ENCODE data around the gene TGFBR3. TPM values are rescaled to one million over a fixed set of nuclear protein-coding genes. Genes with fewer than 3 reads are reported as not detected.

TGFBR3 gene
- polyA plus RNA-seq, 4 donors: 0.45 to 20.0 (median 5.1) TPM

DNA sequence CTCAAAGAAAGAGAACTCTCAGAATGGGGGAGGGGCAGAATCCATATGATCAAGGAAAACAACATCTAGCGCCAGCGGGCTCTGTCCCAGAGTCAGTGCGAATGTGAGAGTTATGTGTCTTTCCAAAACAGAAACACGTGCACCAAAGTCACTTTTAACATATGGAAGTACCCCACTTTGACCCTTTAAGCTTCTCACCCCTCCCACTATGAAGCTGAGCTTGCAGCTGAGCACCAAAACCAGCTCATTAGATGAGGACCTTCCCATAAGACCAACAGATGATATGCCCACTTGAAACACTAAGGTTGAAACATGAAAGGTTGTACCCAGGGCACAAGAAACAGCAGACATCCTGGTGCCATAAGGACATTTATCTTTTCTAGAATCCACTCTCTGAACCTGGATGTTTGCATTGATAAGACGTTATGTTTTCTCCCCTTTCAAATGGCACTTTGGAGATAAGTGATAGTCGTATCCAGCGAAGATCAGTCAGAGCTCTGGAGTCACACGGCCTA, 171.0 kb downstream of the TGFBR3 start:
- Histone ChIP-seq H3K4me3 (ENCODE audit: low read depth in 1 of 3, low read length in 3 of 3) (no peak overlapping the region), H3K9me3 (ENCODE audit: control insufficient read depth in 2 of 2, insufficient read depth in 1 of 2, low read depth in 1 of 2, low read length in 1 of 2) (no peaks in the 10 kb centered on the region), H3K36me3 (ENCODE audit: control insufficient read depth in 3 of 3, insufficient read depth in 2 of 3, low read depth in 1 of 3, low read length in 3 of 3) (peaks cover 0 to 16% (median 0%) of the 10 kb centered on the region in 3 donors), H3K27ac (ENCODE audit: low read depth in 1 of 3, low read length in 2 of 3) (no peak overlapping the region), H3K27me3 (ENCODE audit: control insufficient read depth in 3 of 3, insufficient read depth in 3 of 3, low read length in 3 of 3) (no peaks in the 10 kb centered on the region), H3K4me1 (ENCODE audit: control insufficient read depth in 3 of 3, insufficient read depth in 2 of 3, low read depth in 1 of 3, low read length in 2 of 3) (peaks cover 0 to 4% (median 0%) of the 10 kb centered on the region in 3 donors)
- no peak for DNase-seq
- 77 to 87% (median 86%) methylated on average over 8 of the region's 8 CpGs for WGBS, 3 donors
- no peak for FAIRE-seq

DNA sequence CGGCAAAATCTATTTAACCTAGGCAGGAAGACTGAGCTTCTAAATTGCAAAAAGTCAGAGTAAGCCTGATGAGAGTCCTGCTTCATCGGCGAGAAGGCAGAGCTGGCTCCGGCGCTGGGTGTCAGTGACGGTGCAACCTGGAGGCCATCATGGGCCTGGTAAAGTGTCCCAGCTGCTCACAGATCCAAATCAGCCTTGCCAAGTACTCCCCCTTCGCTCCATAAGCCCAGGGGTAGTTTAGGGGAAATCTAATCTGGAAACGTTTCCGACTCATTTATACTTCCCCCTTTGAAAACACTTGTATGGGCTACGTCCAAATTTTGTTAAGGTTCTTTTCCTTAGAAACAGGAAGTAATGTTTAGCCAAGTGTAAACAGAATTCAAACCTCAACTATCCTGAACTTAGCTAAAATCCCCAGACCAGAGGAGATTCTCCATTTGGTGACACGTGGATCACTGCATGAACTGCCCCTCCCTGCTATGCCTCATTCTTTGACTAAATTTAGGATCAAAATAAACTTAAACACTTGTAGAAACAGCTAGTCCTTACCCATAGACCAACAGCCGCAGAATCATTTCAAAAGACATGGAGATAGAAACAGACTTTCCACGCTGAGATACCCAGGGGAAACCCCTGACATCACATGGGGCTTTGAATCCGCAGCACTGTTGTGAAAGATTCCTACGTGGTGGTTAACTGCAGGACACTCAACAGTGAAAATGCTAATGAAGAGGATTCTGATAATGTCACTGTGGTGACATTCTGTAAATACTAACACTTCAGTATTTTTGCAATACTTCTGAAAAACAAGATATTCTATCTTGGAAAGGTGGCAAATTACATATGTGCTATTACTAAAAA, 172.7 kb downstream of the TGFBR3 start:
- H3K27ac ChIP-seq (ENCODE audit: low read depth in 1 of 3, low read length in 2 of 3): peak overlapping the region in 2 of 3 donors; percentile 38 to 92
- H3K27me3 ChIP-seq (ENCODE audit: control insufficient read depth in 3 of 3, insufficient read depth in 3 of 3, low read length in 3 of 3): no peaks in the 10 kb centered on the region
- no peaks in the 10 kb centered on the region for H3K9me3 ChIP-seq (ENCODE audit: control insufficient read depth in 2 of 2, insufficient read depth in 1 of 2, low read depth in 1 of 2, low read length in 1 of 2)
- WGBS, 3 donors: 46 to 74% (median 62%) methylated on average over 15 of the region's 15 CpGs
- peaks cover 0 to 3% (median 0%) of the 10 kb centered on the region in 3 donors for H3K4me1 ChIP-seq (ENCODE audit: control insufficient read depth in 3 of 3, insufficient read depth in 2 of 3, low read depth in 1 of 3, low read length in 2 of 3)
- peaks cover 0 to 5% (median 0%) of the 10 kb centered on the region in 3 donors for H3K36me3 ChIP-seq (ENCODE audit: control insufficient read depth in 3 of 3, insufficient read depth in 2 of 3, low read depth in 1 of 3, low read length in 3 of 3)
- FAIRE-seq: no peak
- DNase-seq: peak in 1 of 2 donors; percentile 32
- H3K4me3 ChIP-seq (ENCODE audit: low read depth in 1 of 3, low read length in 3 of 3): no peak overlapping the region

DNA sequence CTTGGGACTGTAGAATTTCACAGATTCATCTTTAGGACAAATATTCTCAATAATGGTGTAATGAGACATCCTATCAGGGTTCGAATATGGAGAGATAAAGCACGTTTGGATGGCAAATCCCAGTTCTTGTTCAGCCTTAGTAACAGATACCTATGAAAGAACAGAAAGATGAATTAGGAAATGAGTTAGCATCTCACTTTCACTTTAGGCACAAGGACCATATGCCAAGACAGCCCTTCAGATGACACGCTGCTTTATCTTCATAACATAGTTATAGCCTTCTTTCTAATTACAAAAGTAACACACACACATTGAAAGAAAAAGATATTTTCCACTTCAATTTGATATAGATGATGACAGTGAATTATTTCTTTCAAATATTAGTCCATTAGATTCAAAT, 173.6 kb downstream of the TGFBR3 start:
- Histone ChIP-seq H3K9me3 (ENCODE audit: control insufficient read depth in 2 of 2, insufficient read depth in 1 of 2, low read depth in 1 of 2, low read length in 1 of 2) (no peaks in the 10 kb centered on the region), H3K36me3 (ENCODE audit: control insufficient read depth in 3 of 3, insufficient read depth in 2 of 3, low read depth in 1 of 3, low read length in 3 of 3) (peaks cover 0 to 10% (median 0%) of the 10 kb centered on the region in 3 donors), H3K27me3 (ENCODE audit: control insufficient read depth in 3 of 3, insufficient read depth in 3 of 3, low read length in 3 of 3) (no peaks in the 10 kb centered on the region), H3K4me3 (ENCODE audit: low read depth in 1 of 3, low read length in 3 of 3) (no peak overlapping the region), H3K4me1 (ENCODE audit: control insufficient read depth in 3 of 3, insufficient read depth in 2 of 3, low read depth in 1 of 3, low read length in 2 of 3) (no peaks in the 10 kb centered on the region), H3K27ac (ENCODE audit: low read depth in 1 of 3, low read length in 2 of 3) (peak overlapping the region in 2 of 3 donors; percentile 24 to 38)
- DNase-seq (no peak), FAIRE-seq (no peak)
- 65 to 84% (median 72%) methylated on average over 3 of the region's 3 CpGs for WGBS, 3 donors

DNA sequence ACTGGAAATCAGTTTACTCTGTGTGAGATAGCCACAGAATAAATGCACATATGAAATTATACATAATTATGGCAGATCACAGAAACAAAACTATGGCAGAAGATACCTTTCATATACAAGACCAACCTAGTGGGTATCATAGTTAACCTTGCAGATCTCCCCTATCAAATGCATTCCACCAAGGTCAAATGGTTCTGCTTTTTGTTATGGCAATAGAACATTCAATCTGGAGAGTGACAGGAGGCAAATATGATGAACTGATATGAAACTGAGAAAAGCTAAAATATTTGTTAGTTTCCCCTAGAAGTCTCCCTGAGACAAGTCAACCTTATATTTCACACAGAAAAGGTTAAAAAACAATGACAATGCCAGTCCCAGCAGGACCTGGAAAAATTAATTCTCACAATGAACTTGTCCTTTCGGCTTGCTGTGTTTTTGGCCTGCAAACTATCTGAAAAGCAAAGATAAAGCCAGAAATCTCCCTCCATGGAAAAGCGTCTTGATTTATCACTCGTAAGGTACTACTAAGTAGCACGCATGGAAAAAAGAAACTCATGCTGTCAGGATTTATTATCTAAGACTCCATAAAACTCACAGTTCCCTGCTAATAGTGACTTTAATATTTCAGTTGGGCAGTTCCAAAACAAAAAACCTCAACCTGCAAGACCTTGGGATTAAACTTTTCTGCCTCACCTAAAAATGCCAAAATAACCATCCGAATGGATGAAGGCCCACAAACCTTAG, 174.3 kb downstream of the TGFBR3 start:
- DNase-seq (no peak), FAIRE-seq (no peak)
- peak overlapping the region in 1 of 3 donors; percentile 24 for H3K27ac ChIP-seq (ENCODE audit: low read depth in 1 of 3, low read length in 2 of 3)
- WGBS, 3 donors: 94 to 97% (median 94%) methylated on average over 5 of the region's 5 CpGs
- H3K4me1 ChIP-seq (ENCODE audit: control insufficient read depth in 3 of 3, insufficient read depth in 2 of 3, low read depth in 1 of 3, low read length in 2 of 3): no peaks in the 10 kb centered on the region
- peaks cover 0 to 14% (median 3%) of the 10 kb centered on the region in 3 donors for H3K36me3 ChIP-seq (ENCODE audit: control insufficient read depth in 3 of 3, insufficient read depth in 2 of 3, low read depth in 1 of 3, low read length in 3 of 3)
- H3K4me3 ChIP-seq (ENCODE audit: low read depth in 1 of 3, low read length in 3 of 3): no peak overlapping the region
- H3K9me3 ChIP-seq (ENCODE audit: control insufficient read depth in 2 of 2, insufficient read depth in 1 of 2, low read depth in 1 of 2, low read length in 1 of 2): no peaks in the 10 kb centered on the region
- H3K27me3 ChIP-seq (ENCODE audit: control insufficient read depth in 3 of 3, insufficient read depth in 3 of 3, low read length in 3 of 3): no peaks in the 10 kb centered on the region

DNA sequence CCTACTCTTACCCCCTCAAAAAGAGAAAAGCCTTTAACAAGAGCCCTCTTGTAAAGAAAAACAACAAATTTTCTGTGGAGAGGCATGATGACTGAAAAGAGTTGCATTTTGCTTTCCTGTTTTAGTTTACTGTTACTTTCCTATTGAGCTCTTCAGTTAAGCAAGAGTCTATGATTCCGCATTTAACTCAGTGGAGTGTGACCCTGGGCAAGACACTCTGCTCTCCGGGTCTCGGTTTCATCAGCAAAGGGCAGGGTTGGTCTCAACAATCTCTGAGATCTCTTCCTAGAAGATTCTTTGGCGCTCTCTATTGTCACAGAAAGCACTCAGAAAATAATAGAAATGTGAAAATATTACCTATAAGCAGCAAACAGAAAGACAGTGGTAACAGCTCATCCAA, 175.7 kb downstream of the TGFBR3 start:
- Histone ChIP-seq H3K4me3 (ENCODE audit: low read depth in 1 of 3, low read length in 3 of 3) (no peak overlapping the region), H3K4me1 (ENCODE audit: control insufficient read depth in 3 of 3, insufficient read depth in 2 of 3, low read depth in 1 of 3, low read length in 2 of 3) (no peaks in the 10 kb centered on the region), H3K36me3 (ENCODE audit: control insufficient read depth in 3 of 3, insufficient read depth in 2 of 3, low read depth in 1 of 3, low read length in 3 of 3) (peaks cover 0 to 12% (median 3%) of the 10 kb centered on the region in 3 donors), H3K27ac (ENCODE audit: low read depth in 1 of 3, low read length in 2 of 3) (no peak overlapping the region), H3K27me3 (ENCODE audit: control insufficient read depth in 3 of 3, insufficient read depth in 3 of 3, low read length in 3 of 3) (no peaks in the 10 kb centered on the region), H3K9me3 (ENCODE audit: control insufficient read depth in 2 of 2, insufficient read depth in 1 of 2, low read depth in 1 of 2, low read length in 1 of 2) (no peaks in the 10 kb centered on the region)
- FAIRE-seq: no peak
- no peak for DNase-seq
- WGBS, 3 donors: 65 to 84% (median 80%) methylated on average over 4 of the region's 4 CpGs

DNA sequence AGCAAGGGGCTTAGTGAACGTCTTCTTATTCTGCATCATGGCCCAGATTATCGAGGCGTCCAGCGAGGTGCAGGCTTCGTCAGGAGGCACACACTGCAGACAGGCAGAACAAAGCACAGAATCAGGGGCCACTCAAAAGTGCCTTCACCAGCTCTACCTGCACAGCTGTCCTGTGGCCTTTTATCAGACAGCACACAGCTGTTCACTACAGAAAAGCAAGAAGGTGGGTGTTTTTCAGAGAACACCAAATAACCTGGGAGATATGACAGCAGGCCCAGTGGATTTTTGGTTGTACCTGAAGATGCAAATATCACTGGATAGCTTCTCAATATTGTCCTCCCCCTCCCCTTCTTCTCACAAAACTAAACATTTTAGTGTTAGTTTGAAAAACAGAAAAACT, 177.3 kb downstream of the TGFBR3 start:
- no peak overlapping the region for H3K4me3 ChIP-seq (ENCODE audit: low read depth in 1 of 3, low read length in 3 of 3)
- no peaks in the 10 kb centered on the region for H3K27me3 ChIP-seq (ENCODE audit: control insufficient read depth in 3 of 3, insufficient read depth in 3 of 3, low read length in 3 of 3)
- DNase-seq (no peak), FAIRE-seq (no peak)
- 95 to 96% (median 95%) methylated on average over 5 of the region's 5 CpGs for WGBS, 3 donors
- peaks cover 0 to 12% (median 6%) of the 10 kb centered on the region in 3 donors for H3K36me3 ChIP-seq (ENCODE audit: control insufficient read depth in 3 of 3, insufficient read depth in 2 of 3, low read depth in 1 of 3, low read length in 3 of 3)
- H3K27ac ChIP-seq (ENCODE audit: low read depth in 1 of 3, low read length in 2 of 3): no peak overlapping the region
- H3K9me3 ChIP-seq (ENCODE audit: control insufficient read depth in 2 of 2, insufficient read depth in 1 of 2, low read depth in 1 of 2, low read length in 1 of 2): no peaks in the 10 kb centered on the region
- H3K4me1 ChIP-seq (ENCODE audit: control insufficient read depth in 3 of 3, insufficient read depth in 2 of 3, low read depth in 1 of 3, low read length in 2 of 3): no peaks in the 10 kb centered on the region

DNA sequence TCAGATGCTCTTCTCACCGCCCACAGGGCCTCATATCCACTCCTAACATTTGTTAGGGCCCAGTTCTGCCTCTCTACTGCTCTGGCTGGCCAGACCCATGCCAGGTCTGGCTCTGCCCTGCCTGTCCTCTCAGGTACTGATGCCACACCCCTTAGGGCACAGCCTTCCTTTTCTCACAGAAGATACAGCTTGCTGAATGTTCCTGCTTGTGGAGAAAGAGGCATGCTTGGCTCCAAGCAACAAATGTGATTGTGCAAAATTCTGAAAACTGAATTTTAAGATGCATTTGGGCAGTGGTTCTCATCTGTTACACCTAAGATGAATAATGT, 178.1 kb downstream of the TGFBR3 start:
- FAIRE-seq (no peak), DNase-seq (no peak)
- H3K9me3 ChIP-seq (ENCODE audit: control insufficient read depth in 2 of 2, insufficient read depth in 1 of 2, low read depth in 1 of 2, low read length in 1 of 2): no peaks in the 10 kb centered on the region
- no peaks in the 10 kb centered on the region for H3K4me1 ChIP-seq (ENCODE audit: control insufficient read depth in 3 of 3, insufficient read depth in 2 of 3, low read depth in 1 of 3, low read length in 2 of 3)
- 95 to 100% (median 100%) methylated on average over 1 of the region's 1 CpG for WGBS, 3 donors
- H3K27ac ChIP-seq (ENCODE audit: low read depth in 1 of 3, low read length in 2 of 3): no peak overlapping the region
- H3K4me3 ChIP-seq (ENCODE audit: low read depth in 1 of 3, low read length in 3 of 3): no peak overlapping the region
- H3K27me3 ChIP-seq (ENCODE audit: control insufficient read depth in 3 of 3, insufficient read depth in 3 of 3, low read length in 3 of 3): no peaks in the 10 kb centered on the region
- H3K36me3 ChIP-seq (ENCODE audit: control insufficient read depth in 3 of 3, insufficient read depth in 2 of 3, low read depth in 1 of 3, low read length in 3 of 3): peaks cover 0 to 12% (median 6%) of the 10 kb centered on the region in 3 donors

DNA sequence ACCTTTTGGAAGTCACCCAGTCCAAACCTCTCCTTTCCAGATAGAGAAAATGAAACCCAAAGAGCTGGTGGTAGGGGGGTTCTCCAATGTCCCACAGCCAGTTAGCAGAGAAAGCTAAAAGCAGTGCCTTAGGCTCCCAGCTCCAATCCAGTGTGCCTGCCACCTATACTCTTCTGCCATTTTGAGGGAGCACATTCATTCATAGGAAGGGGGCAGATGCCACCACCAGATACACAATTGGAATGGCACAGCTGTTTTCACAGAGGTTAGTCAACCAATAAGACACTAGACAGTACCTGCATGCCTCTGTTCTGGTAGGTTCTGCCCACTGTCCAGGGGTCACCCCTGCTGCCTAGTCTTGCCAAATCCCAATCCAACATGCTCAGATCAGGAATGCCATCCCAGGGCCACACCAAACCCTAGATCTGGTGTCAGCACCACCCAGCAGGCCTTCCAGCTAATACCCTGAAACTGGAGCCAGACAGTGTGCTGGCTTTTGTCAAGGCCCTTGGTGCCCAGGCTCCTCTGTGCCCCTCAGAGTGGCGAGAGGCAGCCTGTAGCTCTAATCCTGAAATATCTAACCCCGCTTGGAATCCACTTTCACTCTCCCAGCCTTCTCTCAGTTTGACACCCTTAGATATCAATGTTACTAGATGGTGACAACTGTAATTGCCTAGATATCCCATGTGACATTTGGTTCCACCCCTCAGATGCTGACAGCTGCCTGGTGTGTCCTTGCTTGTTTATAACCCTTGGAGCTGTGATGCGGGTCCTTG, 178.6 kb downstream of the TGFBR3 start:
- whole genome bisulfite sequencing, 3 donors: 94 to 98% (median 96%) methylated on average over 3 of the region's 3 CpGs
- Histone ChIP-seq H3K27ac (ENCODE audit: low read depth in 1 of 3, low read length in 2 of 3) (no peak overlapping the region), H3K36me3 (ENCODE audit: control insufficient read depth in 3 of 3, insufficient read depth in 2 of 3, low read depth in 1 of 3, low read length in 3 of 3) (peaks cover 0 to 12% (median 6%) of the 10 kb centered on the region in 3 donors), H3K4me3 (ENCODE audit: low read depth in 1 of 3, low read length in 3 of 3) (no peak overlapping the region), H3K27me3 (ENCODE audit: control insufficient read depth in 3 of 3, insufficient read depth in 3 of 3, low read length in 3 of 3) (no peaks in the 10 kb centered on the region), H3K4me1 (ENCODE audit: control insufficient read depth in 3 of 3, insufficient read depth in 2 of 3, low read depth in 1 of 3, low read length in 2 of 3) (no peaks in the 10 kb centered on the region), H3K9me3 (ENCODE audit: control insufficient read depth in 2 of 2, insufficient read depth in 1 of 2, low read depth in 1 of 2, low read length in 1 of 2) (no peaks in the 10 kb centered on the region)
- no peak for FAIRE-seq
- DNase-seq: no peak

Data from small intestine (tissue), 7 donors.